Gastrocnemius medialis (tissue), 4 donors: Measurements from ENCODE around the gene ACVRL1. TPM values are rescaled to one million over a fixed set of nuclear protein-coding genes. Genes with fewer than 3 reads are reported as not detected.
A peak's percentile ranks its signal among the peaks of the same experiment; 100 is the strongest.

Experiments used
- ATAC-seq, 2 donors: fragments of 150-250 bp; one replicate each; pipeline ENCODE4 v1.9.1; 2016
- DNase-seq, 2 donors: peaks; one replicate each; pipeline ENCODE4 v3.0.0-alpha.2; 2019
- H3K27ac ChIP-seq, 4 donors: fragments of 200-600 bp; sonication (generic); 1 replicate in 1 of 4; 2 replicates in 3 of 4; pipeline ENCODE4 v1.5.1; 2016 to 2018; ENCODE audit warnings: mild to moderate bottlenecking in 2 of 4, moderate library complexity in 1 of 4
- H3K27me3 ChIP-seq, 3 donors: fragments of 200-600 bp; sonication (generic) in 2 of 3; 1 replicate in 1 of 3; 2 replicates in 2 of 3; pipeline versions ENCODE4 v1.5.1 to v1.6.0; 2016 to 2019; ENCODE audit warnings: mild to moderate bottlenecking in 1 of 3, moderate library complexity in 1 of 3
- H3K36me3 ChIP-seq, 2 donors: fragments of 200-600 bp; sonication (generic) in 1 of 2; one replicate each; pipeline ENCODE4 v1.5.1; 2017 to 2018
- H3K4me1 ChIP-seq, 2 donors: fragments of 200-600 bp; sonication (generic) in 1 of 2; one replicate each; pipeline ENCODE4 v1.5.1; 2016 to 2017; ENCODE audit warnings: mild to moderate bottlenecking in 2 of 2
- H3K4me3 ChIP-seq, 4 donors: fragments of 200-600 bp; sonication (generic) in 3 of 4; 1 replicate in 1 of 4; 2 replicates in 3 of 4; pipeline ENCODE4 v1.5.1; 2016 to 2019; ENCODE audit warnings: mild to moderate bottlenecking in 2 of 4
- H3K9me3 ChIP-seq, 3 donors: fragments of 200-600 bp; sonication (generic) in 2 of 3; 1 replicate in 1 of 3; 2 replicates in 2 of 3; pipeline ENCODE4 v1.5.1; 2016 to 2019
- POLR2A ChIP-seq, 2 donors: fragments of 450-650 bp; IDR thresholded peaks; one replicate each; pipeline ENCODE4 v1.6.1; 2017; ENCODE audit warnings: antibody characterized with exemption in 2 of 2, mild to moderate bottlenecking in 2 of 2, moderate library complexity in 2 of 2
- in situ Hi-C, 4 donors: fragments of 200-750 bp; cut with MboI; loops; one replicate each; pipeline versions ENCODE4 v1.15.0 to v1.8.0; 2017; ENCODE audit warnings: low sequenced_read_pairs in 4 of 4
- intact Hi-C: fragments of 100-400 bp; cut with DNase I; formaldehyde crosslinking; loops from one replicate; pipeline ENCODE4 v1.15.1; 2023; ENCODE audit warnings: low total_unique reads
- total RNA-seq, 4 donors: library from RNA; depleted of rRNA; stranded (reverse); fragments of >200 nt; gene quantifications; one replicate each; pipeline versions ENCODE4 v1.1.0 to v1.2.3, GENCODE V29; 2016
- TF ChIP-seq, protein P1 (sequence below), 5 experiments: fragments of 450-650 bp in 3 of 5; fragments of 200-600 bp in 2 of 5; sonication (generic) in 2 of 5; IDR thresholded peaks in 4 of 5; conservative IDR thresholded peaks in 1 of 5; 1 replicate in 4 of 5; 2 replicates in 1 of 5; pipeline ENCODE4 v1.5.1; 2016 to 2019; ENCODE audit warnings: antibody characterized with exemption in 5 of 5, mild to moderate bottlenecking in 3 of 5, moderate library complexity in 3 of 5

ACVRL1 gene
- total RNA-seq, 4 donors from 2014 or later = 37.1 to 53.5 (median 43.3) TPM

GRCh38 chr12:51869931-51870330, 37.4 kb upstream of the ACVRL1 start:
- no peak for TF ChIP-seq POLR2A (IDR thresholded peaks at IDR 0.05)
- H3K27me3 ChIP-seq = peaks cover 7 to 22% (median 8%) of the 10 kb centered on the region in 3 donors
- H3K27ac ChIP-seq = no peak overlapping the region
- ATAC-seq (no peak), DNase-seq (no peak)
- H3K36me3 ChIP-seq = no peaks in the 10 kb centered on the region
- no peaks in the 10 kb centered on the region for H3K9me3 ChIP-seq
- peaks cover 0 to 7% of the 10 kb centered on the region in 2 donors for H3K4me1 ChIP-seq
- in situ Hi-C loops = no loop called here
- intact Hi-C loops = no loop called here
- H3K4me3 ChIP-seq = peak overlapping the region in 1 of 4 donors; percentile 65

DNA sequence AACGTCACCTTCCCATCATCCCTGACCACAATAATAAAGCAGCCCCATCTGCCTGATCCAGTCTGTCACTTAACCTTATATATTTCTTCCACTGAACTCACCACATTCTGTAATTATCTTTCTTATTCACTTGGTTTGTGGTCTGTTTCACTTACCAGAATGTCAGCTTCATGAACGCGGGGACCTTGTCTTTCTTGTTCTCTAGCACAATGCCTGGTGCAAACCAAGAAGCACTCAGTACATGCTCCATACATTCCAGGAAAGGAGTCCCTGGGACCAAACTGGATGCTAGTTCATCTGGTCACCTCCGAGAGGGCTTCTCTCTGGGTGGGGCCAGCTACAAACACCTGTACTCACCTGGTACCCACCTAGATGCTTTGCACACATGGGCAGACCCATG, 36.8 kb upstream of the ACVRL1 start:
- Histone ChIP-seq H3K4me3 (no peak overlapping the region), H3K36me3 (no peaks in the 10 kb centered on the region), H3K27ac (no peak overlapping the region), H3K4me1 (peaks cover 0 to 7% of the 10 kb centered on the region in 2 donors), H3K9me3 (no peaks in the 10 kb centered on the region), H3K27me3 (peaks cover 7 to 22% (median 8%) of the 10 kb centered on the region in 3 donors)
- intact Hi-C loops (no loop called here), in situ Hi-C loops (no loop called here)
- no peak for TF ChIP-seq POLR2A (IDR thresholded peaks at IDR 0.05)
- TF ChIP-seq, protein P1, sequence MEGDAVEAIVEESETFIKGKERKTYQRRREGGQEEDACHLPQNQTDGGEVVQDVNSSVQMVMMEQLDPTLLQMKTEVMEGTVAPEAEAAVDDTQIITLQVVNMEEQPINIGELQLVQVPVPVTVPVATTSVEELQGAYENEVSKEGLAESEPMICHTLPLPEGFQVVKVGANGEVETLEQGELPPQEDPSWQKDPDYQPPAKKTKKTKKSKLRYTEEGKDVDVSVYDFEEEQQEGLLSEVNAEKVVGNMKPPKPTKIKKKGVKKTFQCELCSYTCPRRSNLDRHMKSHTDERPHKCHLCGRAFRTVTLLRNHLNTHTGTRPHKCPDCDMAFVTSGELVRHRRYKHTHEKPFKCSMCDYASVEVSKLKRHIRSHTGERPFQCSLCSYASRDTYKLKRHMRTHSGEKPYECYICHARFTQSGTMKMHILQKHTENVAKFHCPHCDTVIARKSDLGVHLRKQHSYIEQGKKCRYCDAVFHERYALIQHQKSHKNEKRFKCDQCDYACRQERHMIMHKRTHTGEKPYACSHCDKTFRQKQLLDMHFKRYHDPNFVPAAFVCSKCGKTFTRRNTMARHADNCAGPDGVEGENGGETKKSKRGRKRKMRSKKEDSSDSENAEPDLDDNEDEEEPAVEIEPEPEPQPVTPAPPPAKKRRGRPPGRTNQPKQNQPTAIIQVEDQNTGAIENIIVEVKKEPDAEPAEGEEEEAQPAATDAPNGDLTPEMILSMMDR (IDR thresholded peaks at IDR 0.05 in 4 of 5, conservative IDR thresholded peaks at IDR 0.05 in 1 of 5) = no peak
- DNase-seq (no peak), ATAC-seq (no peak)

- intact Hi-C loops (no loop called here), in situ Hi-C loops (no loop called here)
- peaks cover 0 to 7% of the 10 kb centered on the region in 2 donors for H3K4me1 ChIP-seq
- TF ChIP-seq, protein P1 (IDR thresholded peaks at IDR 0.05 in 4 of 5, conservative IDR thresholded peaks at IDR 0.05 in 1 of 5) = no peak
- no peak for TF ChIP-seq POLR2A (IDR thresholded peaks at IDR 0.05)
- H3K4me3 ChIP-seq = no peak overlapping the region
- no peak for ATAC-seq
- no peak for DNase-seq
- no peaks in the 10 kb centered on the region for H3K9me3 ChIP-seq
- peaks cover 7 to 22% (median 8%) of the 10 kb centered on the region in 3 donors for H3K27me3 ChIP-seq
- H3K27ac ChIP-seq = no peak overlapping the region
- no peaks in the 10 kb centered on the region for H3K36me3 ChIP-seq
Observed at GRCh38 chr12:51871126-51871525, 36.2 kb upstream of the ACVRL1 start.

- in situ Hi-C loops = no loop called here
- ATAC-seq = no peak
- intact Hi-C loops = no loop called here
- TF ChIP-seq, protein P1 (IDR thresholded peaks at IDR 0.05 in 4 of 5, conservative IDR thresholded peaks at IDR 0.05 in 1 of 5) = no peak
- TF ChIP-seq POLR2A (IDR thresholded peaks at IDR 0.05) = no peak
- Histone ChIP-seq H3K27me3 (peaks cover 7 to 22% (median 8%) of the 10 kb centered on the region in 3 donors), H3K27ac (no peak overlapping the region), H3K9me3 (no peaks in the 10 kb centered on the region), H3K4me1 (peaks cover 0 to 7% of the 10 kb centered on the region in 2 donors), H3K4me3 (no peak overlapping the region), H3K36me3 (no peaks in the 10 kb centered on the region)
- no peak for DNase-seq
Observed at GRCh38 chr12:51871918-51872688, 35.2 kb upstream of the ACVRL1 start.

- TF ChIP-seq POLR2A (IDR thresholded peaks at IDR 0.05) = no peak
- TF ChIP-seq, protein P1 (IDR thresholded peaks at IDR 0.05 in 4 of 5, conservative IDR thresholded peaks at IDR 0.05 in 1 of 5) = no peak
- ATAC-seq (no peak), DNase-seq (no peak)
- no peaks in the 10 kb centered on the region for H3K9me3 ChIP-seq
- peaks cover 7 to 22% (median 8%) of the 10 kb centered on the region in 3 donors for H3K27me3 ChIP-seq
- H3K4me1 ChIP-seq = peaks cover 0 to 7% of the 10 kb centered on the region in 2 donors
- in situ Hi-C loops = no loop called here
- intact Hi-C loops = no loop called here
- H3K4me3 ChIP-seq = no peak overlapping the region
- H3K27ac ChIP-seq = no peak overlapping the region
- H3K36me3 ChIP-seq = no peaks in the 10 kb centered on the region
Observed at GRCh38 chr12:51872689-51872981, 34.7 kb upstream of the ACVRL1 start.
